ENCODE results near the gene GPHA2.

- no peak for TF ChIP-seq CSRNP1 (CRISPR knock-in tag; IDR thresholded peaks at IDR 0.05)
- no peak for TF ChIP-seq GABPA (IDR thresholded peaks at IDR 0.05; ENCODE audit: low read depth, low read length)
- no peak for TF ChIP-seq GABPA (CRISPR knock-in tag; IDR thresholded peaks at IDR 0.05; ENCODE audit: low read depth)
- no peak for TF ChIP-seq POLR2AphosphoS5 (IDR thresholded peaks at IDR 0.05; ENCODE audit: low read depth, low read length)
- no peak for TF ChIP-seq FOSL1 (CRISPR knock-in tag; IDR thresholded peaks at IDR 0.05; ENCODE audit: borderline replicate concordance)
Measured at GRCh38 chr11:64906314-64906635, 29.4 kb downstream of the GPHA2 start.

All from HepG2 (cell line).